ENCODE measurements around the gene MAPKAP1.
"Not testable (repeated sequence)": the region's sequence is repeated elsewhere in the genome, so short reads cannot be mapped to it uniquely, and the experiment has no call there.

The MAPKAP1 gene

GRCh38 chr9:125568621-125569020 is 138.4 kb downstream of the MAPKAP1 start:
- no peak for DNase-seq (ENCODE audit: low read depth in 2 of 2, low spot score in 1 of 2)

GRCh38 chr9:125566051-125566450 is 141.0 kb downstream of the MAPKAP1 start:
- not testable (repeated sequence) for DNase-seq (ENCODE audit: low read depth in 2 of 2, low spot score in 1 of 2)

- no peak for DNase-seq (ENCODE audit: low read depth in 2 of 2, low spot score in 1 of 2)
Measured at GRCh38 chr9:125565126-125565525, 141.9 kb downstream of the MAPKAP1 start.

- DNase-seq (ENCODE audit: low read depth in 2 of 2, low spot score in 1 of 2): no peak
Measured at GRCh38 chr9:125564631-125565030, 142.4 kb downstream of the MAPKAP1 start.

GRCh38 chr9:125561509-125562148 is 145.4 kb downstream of the MAPKAP1 start:
- DNase-seq (ENCODE audit: low read depth in 2 of 2, low spot score in 1 of 2): no peak

GRCh38 chr9:125559894-125560293 is 147.1 kb downstream of the MAPKAP1 start:
- DNase-seq (ENCODE audit: low read depth in 2 of 2, low spot score in 1 of 2): no peak

GRCh38 chr9:125559194-125559593 is 147.8 kb downstream of the MAPKAP1 start:
- no peak for DNase-seq (ENCODE audit: low read depth in 2 of 2, low spot score in 1 of 2)

GRCh38 chr9:125558453-125559092 is 148.4 kb downstream of the MAPKAP1 start:
- peak in 1 of 2 donors; percentile 3 for DNase-seq (ENCODE audit: low read depth in 2 of 2, low spot score in 1 of 2)

GRCh38 chr9:125556046-125556721 is 150.8 kb downstream of the MAPKAP1 start:
- DNase-seq (ENCODE audit: low read depth in 2 of 2, low spot score in 1 of 2): no peak

GRCh38 chr9:125554726-125555125 is 152.3 kb downstream of the MAPKAP1 start:
- no peak for DNase-seq (ENCODE audit: low read depth in 2 of 2, low spot score in 1 of 2)

GRCh38 chr9:125551781-125552180 is 155.2 kb downstream of the MAPKAP1 start:
- DNase-seq (ENCODE audit: low read depth in 2 of 2, low spot score in 1 of 2): no peak

GRCh38 chr9:125549891-125550885 is 156.8 kb downstream of the MAPKAP1 start:
- no peak for DNase-seq (ENCODE audit: low read depth in 2 of 2, low spot score in 1 of 2)

- no peak for DNase-seq (ENCODE audit: low read depth in 2 of 2, low spot score in 1 of 2)
Measured at GRCh38 chr9:125549465-125549871, 157.5 kb downstream of the MAPKAP1 start.

GRCh38 chr9:125549039-125549438 is 158.0 kb downstream of the MAPKAP1 start:
- DNase-seq (ENCODE audit: low read depth in 2 of 2, low spot score in 1 of 2): no peak

- no peak for DNase-seq (ENCODE audit: low read depth in 2 of 2, low spot score in 1 of 2)
Measured at GRCh38 chr9:125548141-125548540, 158.9 kb downstream of the MAPKAP1 start.

- no peak for DNase-seq (ENCODE audit: low read depth in 2 of 2, low spot score in 1 of 2)
Measured at GRCh38 chr9:125547368-125547767, 159.6 kb downstream of the MAPKAP1 start.

GRCh38 chr9:125545845-125546244 is 161.2 kb downstream of the MAPKAP1 start:
- no peak for DNase-seq (ENCODE audit: low read depth in 2 of 2, low spot score in 1 of 2)

- no peak for DNase-seq (ENCODE audit: low read depth in 2 of 2, low spot score in 1 of 2)
Measured at GRCh38 chr9:125544988-125545651, 161.9 kb downstream of the MAPKAP1 start.

GRCh38 chr9:125544484-125544883 is 162.5 kb downstream of the MAPKAP1 start:
- no peak for DNase-seq (ENCODE audit: low read depth in 2 of 2, low spot score in 1 of 2)

- DNase-seq (ENCODE audit: low read depth in 2 of 2, low spot score in 1 of 2): no peak
Measured at GRCh38 chr9:125541840-125542243, 165.2 kb downstream of the MAPKAP1 start.

- DNase-seq (ENCODE audit: low read depth in 2 of 2, low spot score in 1 of 2): no peak
Measured at GRCh38 chr9:125540497-125540896, 166.5 kb downstream of the MAPKAP1 start.
